SK-N-SH (cell line): ENCODE data around the gene MUSTN1. TPM values are rescaled to one million over a fixed set of nuclear protein-coding genes. Genes with fewer than 3 reads are reported as not detected.

ENCODE experiments used
- CTCF ChIA-PET: fragments of 300-600, 350-600 bp; formaldehyde crosslinking; extraction: SDS; loops from one replicate; lab custom pipeline; 2021; lab: Yijun Ruan, JAX
- POLR2A ChIA-PET: fragments of 350-600 bp; sonication (Branson Sonifier 250); formaldehyde crosslinking; extraction: SDS; loops from one replicate; lab custom pipeline; 2020; ENCODE audit warnings: antibody characterized with exemption, inconsistent platforms; lab: Yijun Ruan, JAX
- DNase-seq: peaks from one replicate; pipeline ENCODE4 v3.0.0; 2012
- H2AFZ ChIP-seq: fragments of 200-600 bp; sonication (generic); 2 replicates; pipeline ENCODE4 v1.8.1; 2016; ENCODE audit warnings: antibody characterized with exemption, mild to moderate bottlenecking, low read depth
- H3F3A ChIP-seq: fragments of 200-600 bp; sonication (generic); replicated peaks from 2 replicates; pipeline ENCODE3; 2016; ENCODE audit warnings: antibody characterized with exemption, mild to moderate bottlenecking; ENCODE audit not compliant: insufficient read depth
- H3K27ac ChIP-seq, 2 experiments: fragments of 200-500 bp in 1 of 2; fragments of 200-600 bp in 1 of 2; sonication (Bioruptor generic) in 1 of 2; sonication (generic), shearing (Covaris generic) in 1 of 2; 2 replicates each; pipeline versions ENCODE4 v1.5.1 to v1.6.1; 2014 to 2016; ENCODE audit warnings: low read depth in 2 of 2, inconsistent platforms in 1 of 2, low read length in 1 of 2, mild to moderate bottlenecking in 1 of 2, mixed read lengths in 1 of 2
- H3K27me3 ChIP-seq: fragments of 200-600 bp; sonication (generic), shearing (Covaris generic); 2 replicates; pipeline ENCODE4 v1.6.1; 2016; ENCODE audit warnings: mixed run types; ENCODE audit not compliant: insufficient read depth
- H3K36me3 ChIP-seq, 2 experiments: fragments of 200-500 bp in 1 of 2; fragments of 200-600 bp in 1 of 2; sonication (Bioruptor generic) in 1 of 2; sonication (generic) in 1 of 2; replicated peaks in 1 of 2; 2 replicates each; pipeline versions ENCODE3 to v1.5.1; 2014 to 2016; ENCODE audit warnings: low read length in 1 of 2, mild to moderate bottlenecking in 1 of 2; ENCODE audit not compliant: insufficient read depth in 2 of 2, control insufficient read depth in 1 of 2
- H3K4me1 ChIP-seq, 2 experiments: fragments of 200-500 bp in 1 of 2; fragments of 200-600 bp in 1 of 2; sonication (Bioruptor generic) in 1 of 2; sonication (generic), shearing (Covaris generic) in 1 of 2; 2 replicates each; pipeline versions ENCODE4 v1.5.1 to v1.6.1; 2014 to 2016; ENCODE audit warnings: low read depth in 1 of 2, low read length in 1 of 2, mixed run types in 1 of 2; ENCODE audit not compliant: insufficient read depth in 2 of 2, control insufficient read depth in 1 of 2
- H3K4me2 ChIP-seq: fragments of 200-600 bp; sonication (generic), shearing (Covaris generic); 2 replicates; pipeline ENCODE4 v1.6.1; 2017; ENCODE audit warnings: mixed run types
- H3K4me3 ChIP-seq, 2 experiments: fragments of 200-500 bp in 1 of 2; fragments of 200-600 bp in 1 of 2; sonication (Bioruptor generic) in 1 of 2; sonication (generic), shearing (Covaris generic) in 1 of 2; 2 replicates each; pipeline versions ENCODE4 v1.5.1 to v1.8.1; 2014 to 2016; ENCODE audit warnings: low read depth in 2 of 2, inconsistent platforms in 1 of 2, low read length in 1 of 2, mild to moderate bottlenecking in 1 of 2, mixed read lengths in 1 of 2, moderate library complexity in 1 of 2
- H3K79me2 ChIP-seq: fragments of 200-600 bp; sonication (generic); 2 replicates; pipeline ENCODE4 v1.8.1; 2017; ENCODE audit warnings: mild to moderate bottlenecking; ENCODE audit not compliant: insufficient read depth
- H3K9ac ChIP-seq: fragments of 200-600 bp; sonication (generic); 2 replicates; pipeline ENCODE4 v1.6.1; 2017; ENCODE audit warnings: mixed run types
- H3K9me2 ChIP-seq: fragments of 200-600 bp; sonication (generic); 2 replicates; pipeline ENCODE4 v1.6.1; 2017; ENCODE audit warnings: mixed run types
- H3K9me3 ChIP-seq: fragments of 200-600 bp; sonication (generic); 2 replicates; pipeline ENCODE4 v1.6.1; 2017; ENCODE audit warnings: mixed run types, mild to moderate bottlenecking, moderate library complexity
- H4K20me1 ChIP-seq: fragments of 200-600 bp; sonication (generic); 2 replicates; pipeline ENCODE4 v1.6.1; 2017; ENCODE audit warnings: mild to moderate bottlenecking, mixed run types; ENCODE audit not compliant: insufficient read depth
- CTCF ChIP-seq: fragments of 200-600 bp; sonication (generic); IDR thresholded peaks from 2 replicates; pipeline ENCODE4 v1.6.1; 2017; ENCODE audit warnings: antibody characterized with exemption, mild to moderate bottlenecking, moderate library complexity
- EZH2phosphoT487 ChIP-seq: fragments of 200-600 bp; sonication (generic); IDR thresholded peaks from 2 replicates; pipeline ENCODE4 v1.6.1; 2017; ENCODE audit warnings: low read depth, mixed run types, mild to moderate bottlenecking, antibody characterized with exemption, moderate library complexity, borderline replicate concordance
- FOXJ3 ChIP-seq: sonication (generic); formaldehyde crosslinking; IDR thresholded peaks from 2 replicates; pipeline ENCODE4 v1.5.1; 2020; ENCODE audit warnings: mild to moderate bottlenecking, missing genetic modification reagents
- FOXM1 ChIP-seq: IDR thresholded peaks from 2 replicates; pipeline ENCODE4 v1.4.0; 2012; ENCODE audit warnings: low read depth, mild to moderate bottlenecking
- GATA2 ChIP-seq: sonication (generic); formaldehyde crosslinking; IDR thresholded peaks from 2 replicates; pipeline ENCODE4 v1.5.0; 2020; ENCODE audit warnings: mild to moderate bottlenecking, missing genetic modification reagents
- NFIC ChIP-seq: IDR thresholded peaks from 2 replicates; pipeline ENCODE4 v1.4.0; 2012; ENCODE audit warnings: borderline replicate concordance
- POLR2AphosphoS5 ChIP-seq: IDR thresholded peaks from 2 replicates; pipeline ENCODE4 v1.6.1; 2012; ENCODE audit warnings: low read depth, low read length
- RAD21 ChIP-seq: IDR thresholded peaks from 2 replicates; pipeline ENCODE4 v1.6.1; 2012; ENCODE audit warnings: mild to moderate bottlenecking, low read length
- REST ChIP-seq: IDR thresholded peaks from 2 replicates; pipeline ENCODE4 v1.6.1; 2012; ENCODE audit warnings: mild to moderate bottlenecking, low read depth, low read length, moderate library complexity
- SIN3A ChIP-seq: IDR thresholded peaks from 2 replicates; pipeline ENCODE4 v1.6.1; 2012; ENCODE audit warnings: low read depth, mild to moderate bottlenecking, low read length, moderate library complexity, borderline replicate concordance
- SMC3 ChIP-seq: IDR thresholded peaks from 2 replicates; pipeline ENCODE4 v1.6.1; 2012; ENCODE audit warnings: low read depth, low read length, improper control_type of control experiment
- TAF1 ChIP-seq: IDR thresholded peaks from 2 replicates; pipeline ENCODE4 v1.6.1; 2012; ENCODE audit warnings: low read depth, mild to moderate bottlenecking, low read length, moderate library complexity, borderline replicate concordance
- USF1 ChIP-seq: IDR thresholded peaks from 2 replicates; pipeline ENCODE4 v1.4.0; 2012; ENCODE audit warnings: low read depth, borderline replicate concordance
- WGBS: methylation state at CpG from one replicate; pipeline ENCODE4 v1.1.6; 2017; ENCODE audit warnings: low lambda C conversion rate; 5-methylcytosine and 5-hydroxymethylcytosine counted together
- polyA plus RNA-seq, 3 experiments: library from polyadenylated mRNA; depleted of rRNA; stranded (reverse); fragments of >200 nt; gene quantifications; 2 replicates each; pipeline ENCODE4 v1.2.3, GENCODE V29; 2012
- TF ChIP-seq, protein P1 (sequence below): IDR thresholded peaks from 2 replicates; pipeline ENCODE4; 2012
- TF ChIP-seq, protein P2 (sequence below): IDR thresholded peaks from 2 replicates; pipeline ENCODE4 v1.4.0; 2012; ENCODE audit warnings: low read depth, borderline replicate concordance

The MUSTN1 gene
- polyA plus RNA-seq, 1 of the 3 experiments (the other 2 are of a cell fraction): 0.54 TPM

DNA sequence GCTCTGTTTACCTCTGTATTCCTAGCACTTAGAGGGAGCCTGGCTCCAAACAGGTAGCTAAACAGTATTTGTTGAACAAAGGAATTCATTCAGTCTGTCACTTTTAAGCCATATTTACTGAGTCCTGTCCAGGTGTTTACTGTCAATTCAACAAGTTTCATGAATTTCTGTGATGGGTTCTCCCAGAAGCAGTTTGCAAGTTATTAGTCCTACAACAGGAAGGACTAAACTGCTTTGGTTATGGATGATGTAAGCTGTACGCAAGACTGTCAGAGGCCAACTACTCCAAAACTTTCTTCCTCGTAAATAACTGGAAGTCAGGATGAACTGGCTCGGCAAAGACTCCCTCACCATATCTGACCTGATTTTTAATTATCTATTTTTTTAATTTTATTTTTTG lies 37.4 kb upstream of the MUSTN1 start:
- H3K36me3 ChIP-seq: no peaks in the 10 kb centered on the region
- ChIA-PET CTCF (no interaction called here), POLR2A (no interaction called here)
- H3K9ac ChIP-seq: no peak overlapping the region
- H3K27me3 ChIP-seq: no peaks in the 10 kb centered on the region
- H3F3A ChIP-seq: no peaks in the 10 kb centered on the region
- 97% methylated on average over 3 of the region's 3 CpGs for WGBS
- H2AFZ ChIP-seq: no peak overlapping the region
- TF ChIP-seq NFIC (no peak), REST (no peak), USF1 (no peak), GATA2 (CRISPR knock-in tag) (no peak), TAF1 (no peak), CTCF (no peak), POLR2AphosphoS5 (no peak), RAD21 (no peak), FOXJ3 (CRISPR knock-in tag) (no peak), SIN3A (no peak), SMC3 (no peak), EZH2phosphoT487 (no peak), FOXM1 (no peak)
- TF ChIP-seq, protein P1, sequence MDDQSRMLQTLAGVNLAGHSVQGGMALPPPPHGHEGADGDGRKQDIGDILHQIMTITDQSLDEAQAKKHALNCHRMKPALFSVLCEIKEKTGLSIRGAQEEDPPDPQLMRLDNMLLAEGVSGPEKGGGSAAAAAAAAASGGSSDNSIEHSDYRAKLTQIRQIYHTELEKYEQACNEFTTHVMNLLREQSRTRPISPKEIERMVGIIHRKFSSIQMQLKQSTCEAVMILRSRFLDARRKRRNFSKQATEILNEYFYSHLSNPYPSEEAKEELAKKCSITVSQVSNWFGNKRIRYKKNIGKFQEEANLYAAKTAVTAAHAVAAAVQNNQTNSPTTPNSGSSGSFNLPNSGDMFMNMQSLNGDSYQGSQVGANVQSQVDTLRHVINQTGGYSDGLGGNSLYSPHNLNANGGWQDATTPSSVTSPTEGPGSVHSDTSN: no peak
- TF ChIP-seq, protein P2, sequence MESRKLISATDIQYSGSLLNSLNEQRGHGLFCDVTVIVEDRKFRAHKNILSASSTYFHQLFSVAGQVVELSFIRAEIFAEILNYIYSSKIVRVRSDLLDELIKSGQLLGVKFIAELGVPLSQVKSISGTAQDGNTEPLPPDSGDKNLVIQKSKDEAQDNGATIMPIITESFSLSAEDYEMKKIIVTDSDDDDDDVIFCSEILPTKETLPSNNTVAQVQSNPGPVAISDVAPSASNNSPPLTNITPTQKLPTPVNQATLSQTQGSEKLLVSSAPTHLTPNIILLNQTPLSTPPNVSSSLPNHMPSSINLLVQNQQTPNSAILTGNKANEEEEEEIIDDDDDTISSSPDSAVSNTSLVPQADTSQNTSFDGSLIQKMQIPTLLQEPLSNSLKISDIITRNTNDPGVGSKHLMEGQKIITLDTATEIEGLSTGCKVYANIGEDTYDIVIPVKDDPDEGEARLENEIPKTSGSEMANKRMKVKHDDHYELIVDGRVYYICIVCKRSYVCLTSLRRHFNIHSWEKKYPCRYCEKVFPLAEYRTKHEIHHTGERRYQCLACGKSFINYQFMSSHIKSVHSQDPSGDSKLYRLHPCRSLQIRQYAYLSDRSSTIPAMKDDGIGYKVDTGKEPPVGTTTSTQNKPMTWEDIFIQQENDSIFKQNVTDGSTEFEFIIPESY: no peak
- H3K9me3 ChIP-seq: no peaks in the 10 kb centered on the region
- no peaks in the 10 kb centered on the region for H3K79me2 ChIP-seq
- 0 out of 2 replicates have a peak, but pooled peaks cover 4% of the 10 kb centered on the region for H4K20me1 ChIP-seq
- DNase-seq: no peak
- H3K4me3 ChIP-seq: no peak overlapping the region
- H3K9me2 ChIP-seq: no peaks in the 10 kb centered on the region
- H3K27ac ChIP-seq: no peak overlapping the region
- peaks cover 0 to 4% of the 10 kb centered on the region in 2 experiments; a peak in 1 of 4 replicates for H3K4me1 ChIP-seq
- no peak overlapping the region for H3K4me2 ChIP-seq
